HL-60 (cell line): ENCODE data around the gene CERS6.

Experiments
- DNase-seq, 2 experiments: peaks; one replicate each; pipeline ENCODE4 v3.0.0-alpha.2; 2010 to 2020; ENCODE audit warnings: low read depth in 1 of 2, low spot score in 1 of 2
- H3K27ac ChIP-seq: fragments of 250-450 bp; sonication (Bioruptor Pico); replicated peaks from 2 replicates; pipeline ENCODE4 v1.5.1; 2020; ENCODE audit warnings: mild to moderate bottlenecking, moderate library complexity
- H3K27me3 ChIP-seq: fragments of 250-450 bp; sonication (Bioruptor Pico); 2 replicates; pipeline ENCODE4 v1.5.1; 2021; ENCODE audit warnings: mild to moderate bottlenecking, moderate library complexity; ENCODE audit not compliant: insufficient read depth, poor library complexity, severe bottlenecking
- H3K4me3 ChIP-seq: replicated peaks from 2 replicates; pipeline ENCODE4 v1.5.1; 2011; ENCODE audit warnings: mild to moderate bottlenecking, control low read depth, low read length; ENCODE audit not compliant: insufficient read depth
- GABPA ChIP-seq: IDR thresholded peaks from 2 replicates; pipeline ENCODE4 v1.6.1; 2012; ENCODE audit warnings: low read depth
- POLR2AphosphoS5 ChIP-seq: IDR thresholded peaks from 2 replicates; pipeline ENCODE4 v1.6.1; 2012; ENCODE audit warnings: low read depth
- SPI1 ChIP-seq: IDR thresholded peaks from 2 replicates; pipeline ENCODE4 v1.6.1; 2012; ENCODE audit warnings: low read depth, mild to moderate bottlenecking, borderline replicate concordance
- TF ChIP-seq, protein P1 (sequence below): IDR thresholded peaks from one replicate; pipeline ENCODE4 v1.5.1; 2011; ENCODE audit warnings: low read length, control low read depth, inconsistent platforms; ENCODE audit not compliant: insufficient read depth
- TF ChIP-seq, protein P2 (sequence below): IDR thresholded peaks from 2 replicates; pipeline ENCODE4 v1.6.1; 2012; ENCODE audit warnings: low read depth; ENCODE audit not compliant: insufficient replicate concordance

CERS6 gene

DNA sequence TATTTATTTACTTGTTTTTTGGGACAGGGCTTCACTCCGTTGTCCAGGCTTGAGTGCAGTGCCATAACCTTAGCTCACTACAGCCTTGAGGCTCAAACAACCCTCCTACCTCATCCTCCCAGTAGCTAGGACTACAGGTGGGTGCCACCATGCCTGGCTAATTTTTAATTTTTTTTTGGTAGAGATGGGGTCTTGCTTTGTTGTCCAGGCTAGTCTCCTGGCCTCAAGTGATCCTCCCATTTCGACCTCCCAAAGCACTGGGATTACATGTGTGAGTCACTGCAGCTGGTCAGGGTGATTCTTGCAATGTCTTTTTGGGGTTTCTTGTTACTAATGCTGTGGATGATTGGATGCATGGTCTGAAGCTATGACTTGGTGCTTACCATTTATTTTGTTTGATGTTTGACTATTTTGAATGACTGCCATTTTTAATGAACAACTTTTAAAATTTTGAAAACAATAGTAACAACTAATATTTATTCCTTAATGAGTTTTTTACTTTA lies 6.5 kb downstream of the CERS6 start:
- H3K27me3 ChIP-seq, result no peaks in the 10 kb centered on the region
- H3K27ac ChIP-seq, result no peak overlapping the region
- H3K4me3 ChIP-seq, result no peak overlapping the region
- DNase-seq, result no peak
- TF ChIP-seq GABPA (no peak), SPI1 (no peak)

DNA sequence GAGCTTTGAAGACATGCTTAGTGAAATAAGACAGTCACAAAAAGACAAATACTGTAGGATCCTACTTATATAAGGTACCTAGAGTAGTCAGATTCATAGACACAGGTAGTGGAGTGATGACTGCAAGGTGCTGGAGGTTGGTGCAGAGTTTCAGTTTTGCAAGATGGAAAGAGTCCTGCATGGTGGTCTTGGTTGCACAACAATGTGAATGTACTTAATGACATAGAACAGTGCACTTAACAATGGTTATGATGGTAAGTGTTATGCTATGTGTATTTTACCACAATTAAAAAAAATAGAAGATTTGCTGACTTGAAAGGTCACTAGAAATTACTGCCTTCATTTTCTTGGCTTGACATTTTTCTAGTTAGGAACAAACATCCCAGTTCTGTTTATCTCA lies 9.5 kb downstream of the CERS6 start:
- Histone ChIP-seq H3K27ac (no peak overlapping the region), H3K4me3 (no peak overlapping the region)

DNA sequence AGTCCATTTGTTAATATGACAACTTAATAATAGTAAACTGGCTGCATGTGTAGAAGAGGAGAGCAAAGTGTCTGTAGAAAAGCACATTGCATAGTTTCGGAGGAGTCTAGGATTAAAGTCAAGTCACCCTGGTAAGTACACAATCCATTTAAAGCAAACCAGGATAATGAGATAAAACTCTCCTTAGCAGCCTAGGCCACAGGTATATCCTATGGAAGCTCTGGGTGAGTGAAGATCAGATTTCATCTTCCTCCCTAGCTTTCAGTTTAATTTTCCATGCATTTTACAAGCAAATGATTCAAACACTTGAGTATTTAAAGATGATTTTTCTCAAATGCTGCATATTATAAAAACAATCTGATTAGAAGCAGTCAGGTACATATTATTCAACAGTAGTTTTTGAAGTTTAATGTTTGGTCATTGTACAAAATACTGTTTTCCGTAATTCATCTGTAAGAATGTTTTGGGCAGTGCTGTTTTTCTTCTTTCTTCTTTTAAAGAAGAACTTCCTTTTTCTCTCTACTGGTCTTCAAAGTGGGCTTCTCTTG lies 10.2 kb downstream of the CERS6 start:
- H3K27me3 ChIP-seq, result no peaks in the 10 kb centered on the region
- DNase-seq, result no peak
- H3K4me3 ChIP-seq, result no peak overlapping the region
- no peak for TF ChIP-seq SPI1
- no peak for TF ChIP-seq POLR2AphosphoS5
- TF ChIP-seq, protein P1, sequence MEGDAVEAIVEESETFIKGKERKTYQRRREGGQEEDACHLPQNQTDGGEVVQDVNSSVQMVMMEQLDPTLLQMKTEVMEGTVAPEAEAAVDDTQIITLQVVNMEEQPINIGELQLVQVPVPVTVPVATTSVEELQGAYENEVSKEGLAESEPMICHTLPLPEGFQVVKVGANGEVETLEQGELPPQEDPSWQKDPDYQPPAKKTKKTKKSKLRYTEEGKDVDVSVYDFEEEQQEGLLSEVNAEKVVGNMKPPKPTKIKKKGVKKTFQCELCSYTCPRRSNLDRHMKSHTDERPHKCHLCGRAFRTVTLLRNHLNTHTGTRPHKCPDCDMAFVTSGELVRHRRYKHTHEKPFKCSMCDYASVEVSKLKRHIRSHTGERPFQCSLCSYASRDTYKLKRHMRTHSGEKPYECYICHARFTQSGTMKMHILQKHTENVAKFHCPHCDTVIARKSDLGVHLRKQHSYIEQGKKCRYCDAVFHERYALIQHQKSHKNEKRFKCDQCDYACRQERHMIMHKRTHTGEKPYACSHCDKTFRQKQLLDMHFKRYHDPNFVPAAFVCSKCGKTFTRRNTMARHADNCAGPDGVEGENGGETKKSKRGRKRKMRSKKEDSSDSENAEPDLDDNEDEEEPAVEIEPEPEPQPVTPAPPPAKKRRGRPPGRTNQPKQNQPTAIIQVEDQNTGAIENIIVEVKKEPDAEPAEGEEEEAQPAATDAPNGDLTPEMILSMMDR, result no peak
- TF ChIP-seq, protein P2, sequence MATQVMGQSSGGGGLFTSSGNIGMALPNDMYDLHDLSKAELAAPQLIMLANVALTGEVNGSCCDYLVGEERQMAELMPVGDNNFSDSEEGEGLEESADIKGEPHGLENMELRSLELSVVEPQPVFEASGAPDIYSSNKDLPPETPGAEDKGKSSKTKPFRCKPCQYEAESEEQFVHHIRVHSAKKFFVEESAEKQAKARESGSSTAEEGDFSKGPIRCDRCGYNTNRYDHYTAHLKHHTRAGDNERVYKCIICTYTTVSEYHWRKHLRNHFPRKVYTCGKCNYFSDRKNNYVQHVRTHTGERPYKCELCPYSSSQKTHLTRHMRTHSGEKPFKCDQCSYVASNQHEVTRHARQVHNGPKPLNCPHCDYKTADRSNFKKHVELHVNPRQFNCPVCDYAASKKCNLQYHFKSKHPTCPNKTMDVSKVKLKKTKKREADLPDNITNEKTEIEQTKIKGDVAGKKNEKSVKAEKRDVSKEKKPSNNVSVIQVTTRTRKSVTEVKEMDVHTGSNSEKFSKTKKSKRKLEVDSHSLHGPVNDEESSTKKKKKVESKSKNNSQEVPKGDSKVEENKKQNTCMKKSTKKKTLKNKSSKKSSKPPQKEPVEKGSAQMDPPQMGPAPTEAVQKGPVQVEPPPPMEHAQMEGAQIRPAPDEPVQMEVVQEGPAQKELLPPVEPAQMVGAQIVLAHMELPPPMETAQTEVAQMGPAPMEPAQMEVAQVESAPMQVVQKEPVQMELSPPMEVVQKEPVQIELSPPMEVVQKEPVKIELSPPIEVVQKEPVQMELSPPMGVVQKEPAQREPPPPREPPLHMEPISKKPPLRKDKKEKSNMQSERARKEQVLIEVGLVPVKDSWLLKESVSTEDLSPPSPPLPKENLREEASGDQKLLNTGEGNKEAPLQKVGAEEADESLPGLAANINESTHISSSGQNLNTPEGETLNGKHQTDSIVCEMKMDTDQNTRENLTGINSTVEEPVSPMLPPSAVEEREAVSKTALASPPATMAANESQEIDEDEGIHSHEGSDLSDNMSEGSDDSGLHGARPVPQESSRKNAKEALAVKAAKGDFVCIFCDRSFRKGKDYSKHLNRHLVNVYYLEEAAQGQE, result no peak
- TF ChIP-seq GABPA, result no peak
- peak overlapping the region; percentile 33 for H3K27ac ChIP-seq

More for the DNA sequence above, 9.5 kb downstream of the CERS6 start:
- H3K27me3 ChIP-seq, result no peaks in the 10 kb centered on the region
- no peak for DNase-seq
- TF ChIP-seq, protein P2, result no peak
- TF ChIP-seq, protein P1, result no peak
- TF ChIP-seq POLR2AphosphoS5 (no peak), SPI1 (no peak), GABPA (no peak)

- peak overlapping the region; percentile 33 for H3K27ac ChIP-seq
- DNase-seq, result no peak
- H3K4me3 ChIP-seq, result no peak overlapping the region
- H3K27me3 ChIP-seq, result no peaks in the 10 kb centered on the region
- TF ChIP-seq, protein P2, result no peak
- TF ChIP-seq SPI1, result peak; percentile 75; the same call in 1 of the 2 replicates
Observed at GRCh38 chr2:168466834-168467565, 10.9 kb downstream of the CERS6 start.
